Glutamatergic neuron (in vitro differentiated cells): ENCODE measurements around the gene CLIP1. TPM values are rescaled to one million over a fixed set of nuclear protein-coding genes. Genes with fewer than 3 reads are reported as not detected.

Source experiments
- DNase-seq: peaks from one replicate; pipeline ENCODE4 v3.0.0; 2022
- H3K27ac Mint-ChIP-seq: one replicate; pipeline ENCODE4 v1.8.0; 2020; ENCODE audit warnings: mild to moderate bottlenecking, mixed read lengths, inconsistent platforms; ENCODE audit not compliant: unreplicated experiment
- H3K27me3 Mint-ChIP-seq: one replicate; pipeline ENCODE4 v1.8.0; 2020; ENCODE audit warnings: mild to moderate bottlenecking, moderate library complexity, mixed read lengths, inconsistent platforms; ENCODE audit not compliant: unreplicated experiment
- H3K36me3 Mint-ChIP-seq: one replicate; pipeline ENCODE4 v1.8.0; 2020; ENCODE audit warnings: mild to moderate bottlenecking, mixed read lengths, inconsistent platforms; ENCODE audit not compliant: unreplicated experiment
- H3K4me1 Mint-ChIP-seq: one replicate; pipeline ENCODE4 v1.8.0; 2020; ENCODE audit warnings: mild to moderate bottlenecking, low read depth, mixed read lengths, inconsistent platforms; ENCODE audit not compliant: unreplicated experiment
- H3K4me3 Mint-ChIP-seq: one replicate; pipeline ENCODE4 v1.8.0; 2020; ENCODE audit warnings: mild to moderate bottlenecking, mixed read lengths, inconsistent platforms; ENCODE audit not compliant: unreplicated experiment
- H3K9me3 Mint-ChIP-seq: one replicate; pipeline ENCODE4 v1.8.0; 2020; ENCODE audit warnings: mild to moderate bottlenecking, moderate library complexity, mixed read lengths, inconsistent platforms; ENCODE audit not compliant: unreplicated experiment
- CTCF ChIP-seq: fragments of 200-600 bp; sonication (generic); IDR thresholded peaks from one replicate; pipeline ENCODE4 v1.5.0; 2021; ENCODE audit not compliant: partially characterized antibody, unreplicated experiment
- total RNA-seq: library from RNA; stranded (reverse); fragmentation: NEBNext Ultra II Directional; extraction: Animal tissue kit (Norgen Biotek cat#: 25700); gene quantifications from one replicate; pipeline ENCODE4 v1.2.1, GENCODE V29; 2021; ENCODE audit not compliant: unreplicated experiment

Gene CLIP1
- total RNA-seq, 1 donor from 2014 or later = 65.7 TPM

GRCh38 chr12:122306407-122306806 is 116.1 kb downstream of the CLIP1 start:
- H3K27ac Mint-ChIP-seq = no peak overlapping the region

GRCh38 chr12:122304924-122305323 is 117.5 kb downstream of the CLIP1 start:
- H3K9me3 Mint-ChIP-seq = peaks cover 2% of the 10 kb centered on the region
- no peak for TF ChIP-seq CTCF
- no peaks in the 10 kb centered on the region for H3K36me3 Mint-ChIP-seq
- no peak overlapping the region for H3K4me3 Mint-ChIP-seq
- DNase-seq = no peak
- H3K4me1 Mint-ChIP-seq = no peaks in the 10 kb centered on the region
- no peaks in the 10 kb centered on the region for H3K27me3 Mint-ChIP-seq
- no peak overlapping the region for H3K27ac Mint-ChIP-seq

More at GRCh38 chr12:122306407-122306806, 116.1 kb downstream of the CLIP1 start:
- Mint-ChIP-seq H3K36me3 (no peaks in the 10 kb centered on the region), H3K27me3 (no peaks in the 10 kb centered on the region), H3K4me3 (no peak overlapping the region), H3K9me3 (peaks cover 2% of the 10 kb centered on the region), H3K4me1 (peaks cover 3% of the 10 kb centered on the region)
- DNase-seq = no peak
- TF ChIP-seq CTCF = no peak

DNA sequence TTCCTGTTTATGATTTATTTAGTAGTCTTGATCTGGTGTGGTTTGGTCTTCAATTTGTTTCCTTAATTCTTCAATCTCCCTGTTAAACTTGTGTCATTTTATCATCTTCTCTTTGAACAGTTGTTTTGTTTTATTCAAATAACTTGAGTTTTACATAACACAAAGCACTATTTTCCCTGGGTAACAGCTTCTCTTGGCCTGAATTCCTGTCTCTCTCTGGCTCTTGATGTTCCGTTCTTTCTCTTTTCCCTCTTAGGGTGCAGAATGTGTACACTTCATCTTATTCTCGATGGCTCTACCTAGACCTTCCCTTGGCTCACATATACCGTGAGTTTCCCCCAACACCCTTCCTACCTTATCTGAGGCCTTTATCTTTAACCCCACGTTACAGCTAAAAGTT is 119.4 kb downstream of the CLIP1 start:
- Mint-ChIP-seq H3K36me3 (no peaks in the 10 kb centered on the region), H3K27ac (no peak overlapping the region), H3K4me3 (no peak overlapping the region), H3K4me1 (no peaks in the 10 kb centered on the region), H3K9me3 (peaks cover 2% of the 10 kb centered on the region), H3K27me3 (no peaks in the 10 kb centered on the region)
- TF ChIP-seq CTCF = no peak
- no peak for DNase-seq

DNA sequence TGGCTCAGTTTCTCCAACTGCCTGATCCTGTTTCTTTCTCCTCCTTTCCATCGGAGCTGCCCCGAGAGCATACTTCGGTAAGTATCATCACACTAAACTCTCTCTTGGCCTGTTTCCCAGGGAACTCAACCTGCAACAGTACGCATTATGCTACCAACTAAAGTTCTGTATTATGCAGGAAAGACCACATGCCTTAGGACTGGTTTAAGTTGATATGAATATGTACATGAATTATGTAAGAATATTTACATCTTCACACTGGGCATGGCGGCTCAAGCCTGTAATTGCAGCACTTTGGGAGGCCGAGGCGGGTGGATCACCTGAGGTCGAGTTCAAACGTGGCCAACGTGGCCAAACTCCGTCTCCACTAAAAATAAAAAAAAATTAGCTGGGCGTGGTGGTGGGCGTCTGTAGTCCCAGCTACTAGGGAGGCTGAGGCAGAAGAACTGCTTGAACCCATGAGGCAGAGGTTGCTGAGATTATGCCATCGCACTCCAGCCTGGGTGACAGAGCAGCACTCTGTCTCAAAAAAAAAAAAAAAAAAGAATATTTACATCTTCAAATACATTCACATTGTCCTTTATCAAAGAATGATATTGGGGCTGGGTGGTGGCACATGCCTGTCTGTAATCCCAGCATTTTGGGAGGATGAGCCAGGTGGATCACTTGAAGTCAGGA is 124.3 kb downstream of the CLIP1 start:
- Mint-ChIP-seq H3K36me3 (no peaks in the 10 kb centered on the region), H3K27ac (no peak overlapping the region), H3K9me3 (no peaks in the 10 kb centered on the region), H3K27me3 (no peaks in the 10 kb centered on the region), H3K4me1 (no peaks in the 10 kb centered on the region), H3K4me3 (no peak overlapping the region)
- no peak for DNase-seq
- TF ChIP-seq CTCF = no peak

DNA sequence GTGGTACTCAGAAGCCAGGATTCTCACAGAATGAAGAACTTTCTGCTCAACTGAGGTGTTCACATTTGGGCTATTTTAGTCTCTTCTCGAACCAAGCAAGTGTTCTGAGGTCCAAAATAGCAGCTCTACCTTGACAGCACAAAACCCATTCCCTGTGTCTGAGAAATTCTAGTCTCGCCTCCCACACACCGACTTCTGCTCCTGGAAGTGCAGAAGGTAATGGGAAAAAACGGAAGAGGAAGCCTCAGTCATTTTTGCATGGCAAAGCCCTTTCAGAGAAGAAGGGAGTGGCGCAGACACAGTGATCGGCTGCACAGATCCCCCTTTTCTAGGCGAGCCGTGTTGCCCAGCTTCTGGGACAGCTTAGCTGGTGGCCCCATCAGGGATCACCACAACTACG is 125.0 kb downstream of the CLIP1 start:
- Mint-ChIP-seq H3K9me3 (no peaks in the 10 kb centered on the region), H3K4me3 (no peak overlapping the region), H3K4me1 (no peaks in the 10 kb centered on the region), H3K27me3 (no peaks in the 10 kb centered on the region), H3K27ac (no peak overlapping the region), H3K36me3 (no peaks in the 10 kb centered on the region)
- no peak for DNase-seq
- TF ChIP-seq CTCF = no peak
